Neural cell (in vitro differentiated cells): ENCODE data around the gene THRB.

Experiments
- POLR2AphosphoS5 ChIP-seq: IDR thresholded peaks from 2 replicates; pipeline ENCODE4 v1.6.1; 2012
- TF ChIP-seq, protein P1 (sequence below): IDR thresholded peaks from 2 replicates; pipeline ENCODE4 v1.6.1; 2012; ENCODE audit warnings: borderline replicate concordance

- no peak for TF ChIP-seq POLR2AphosphoS5
- TF ChIP-seq, protein P1, sequence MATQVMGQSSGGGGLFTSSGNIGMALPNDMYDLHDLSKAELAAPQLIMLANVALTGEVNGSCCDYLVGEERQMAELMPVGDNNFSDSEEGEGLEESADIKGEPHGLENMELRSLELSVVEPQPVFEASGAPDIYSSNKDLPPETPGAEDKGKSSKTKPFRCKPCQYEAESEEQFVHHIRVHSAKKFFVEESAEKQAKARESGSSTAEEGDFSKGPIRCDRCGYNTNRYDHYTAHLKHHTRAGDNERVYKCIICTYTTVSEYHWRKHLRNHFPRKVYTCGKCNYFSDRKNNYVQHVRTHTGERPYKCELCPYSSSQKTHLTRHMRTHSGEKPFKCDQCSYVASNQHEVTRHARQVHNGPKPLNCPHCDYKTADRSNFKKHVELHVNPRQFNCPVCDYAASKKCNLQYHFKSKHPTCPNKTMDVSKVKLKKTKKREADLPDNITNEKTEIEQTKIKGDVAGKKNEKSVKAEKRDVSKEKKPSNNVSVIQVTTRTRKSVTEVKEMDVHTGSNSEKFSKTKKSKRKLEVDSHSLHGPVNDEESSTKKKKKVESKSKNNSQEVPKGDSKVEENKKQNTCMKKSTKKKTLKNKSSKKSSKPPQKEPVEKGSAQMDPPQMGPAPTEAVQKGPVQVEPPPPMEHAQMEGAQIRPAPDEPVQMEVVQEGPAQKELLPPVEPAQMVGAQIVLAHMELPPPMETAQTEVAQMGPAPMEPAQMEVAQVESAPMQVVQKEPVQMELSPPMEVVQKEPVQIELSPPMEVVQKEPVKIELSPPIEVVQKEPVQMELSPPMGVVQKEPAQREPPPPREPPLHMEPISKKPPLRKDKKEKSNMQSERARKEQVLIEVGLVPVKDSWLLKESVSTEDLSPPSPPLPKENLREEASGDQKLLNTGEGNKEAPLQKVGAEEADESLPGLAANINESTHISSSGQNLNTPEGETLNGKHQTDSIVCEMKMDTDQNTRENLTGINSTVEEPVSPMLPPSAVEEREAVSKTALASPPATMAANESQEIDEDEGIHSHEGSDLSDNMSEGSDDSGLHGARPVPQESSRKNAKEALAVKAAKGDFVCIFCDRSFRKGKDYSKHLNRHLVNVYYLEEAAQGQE: no peak
Observed at GRCh38 chr3:24191801-24192403, 302.7 kb downstream of the THRB start.
